ENCODE data around the gene CEP152. TPM values are rescaled to one million over a fixed set of nuclear protein-coding genes. Genes with fewer than 3 reads are reported as not detected.
A peak's percentile ranks its signal among the peaks of the same experiment; 100 is the strongest.

The CEP152 gene
- total and polyA plus RNA-seq, 9 of the 15 experiments (the other 6 are each of a cell fraction or from before 2014, with no cell fraction given) = 9.9 to 43.0 (median 23.6) TPM

DNA sequence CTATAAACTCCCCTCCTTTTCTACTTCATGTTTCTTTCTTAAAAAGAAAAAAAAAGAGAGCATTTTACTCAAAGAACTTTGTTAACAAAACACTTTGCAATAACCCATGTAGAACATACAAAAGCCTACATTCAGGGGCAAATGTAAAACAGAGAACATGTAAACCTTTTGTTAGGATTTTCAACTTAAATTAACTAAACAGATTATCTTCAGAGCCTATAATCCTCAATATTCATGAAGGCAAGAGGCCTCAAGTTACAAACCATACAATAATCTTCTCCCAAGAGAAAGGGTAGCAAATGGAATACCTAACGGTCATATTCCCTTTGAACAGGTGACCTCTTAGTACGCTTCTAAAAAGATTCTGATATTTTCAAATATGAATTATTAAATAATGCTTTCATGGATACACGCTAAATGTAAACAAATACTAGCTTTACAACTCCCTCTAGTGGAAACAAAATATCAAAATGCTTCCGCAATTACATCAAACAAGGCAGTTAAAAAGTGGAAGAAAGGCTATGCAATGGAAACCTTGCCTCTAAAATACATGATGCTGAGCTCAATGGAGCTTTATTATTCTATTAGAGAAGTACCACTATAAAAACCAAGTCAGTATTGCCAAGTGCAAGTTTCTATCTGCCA, 9.9 kb downstream of the CEP152 start (continued):
- TF ChIP-seq KDM5B (IDR thresholded peaks at IDR 0.05; ENCODE audit: insufficient replicate concordance, low read depth, low read length) (no peak), RFX7 (CRISPR knock-in tag; IDR thresholded peaks at IDR 0.05) (no peak), CBFA2T2 (conservative IDR thresholded peaks at IDR 0.05) (no peak), ZBTB7A (IDR thresholded peaks at IDR 0.05; ENCODE audit: borderline replicate concordance, control insufficient read depth, low read depth, low read length) (no peak), FOXK2 (conservative IDR thresholded peaks at IDR 0.05 in 1 of 2, IDR thresholded peaks at IDR 0.05 in 1 of 2; ENCODE audit: low read depth in 2 of 2) (0 out of 4 replicates have a peak, but pooled peaks of 1 of the 2 experiments have one; percentile 25), LARP7 (IDR thresholded peaks at IDR 0.05) (no peak), CXXC5 (CRISPR knock-in tag; IDR thresholded peaks at IDR 0.05) (no peak)
- TF ChIP-seq, protein P1, sequence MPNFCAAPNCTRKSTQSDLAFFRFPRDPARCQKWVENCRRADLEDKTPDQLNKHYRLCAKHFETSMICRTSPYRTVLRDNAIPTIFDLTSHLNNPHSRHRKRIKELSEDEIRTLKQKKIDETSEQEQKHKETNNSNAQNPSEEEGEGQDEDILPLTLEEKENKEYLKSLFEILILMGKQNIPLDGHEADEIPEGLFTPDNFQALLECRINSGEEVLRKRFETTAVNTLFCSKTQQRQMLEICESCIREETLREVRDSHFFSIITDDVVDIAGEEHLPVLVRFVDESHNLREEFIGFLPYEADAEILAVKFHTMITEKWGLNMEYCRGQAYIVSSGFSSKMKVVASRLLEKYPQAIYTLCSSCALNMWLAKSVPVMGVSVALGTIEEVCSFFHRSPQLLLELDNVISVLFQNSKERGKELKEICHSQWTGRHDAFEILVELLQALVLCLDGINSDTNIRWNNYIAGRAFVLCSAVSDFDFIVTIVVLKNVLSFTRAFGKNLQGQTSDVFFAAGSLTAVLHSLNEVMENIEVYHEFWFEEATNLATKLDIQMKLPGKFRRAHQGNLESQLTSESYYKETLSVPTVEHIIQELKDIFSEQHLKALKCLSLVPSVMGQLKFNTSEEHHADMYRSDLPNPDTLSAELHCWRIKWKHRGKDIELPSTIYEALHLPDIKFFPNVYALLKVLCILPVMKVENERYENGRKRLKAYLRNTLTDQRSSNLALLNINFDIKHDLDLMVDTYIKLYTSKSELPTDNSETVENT (CRISPR knock-in tag; IDR thresholded peaks at IDR 0.05) = no peak
- TF ChIP-seq, protein P2, sequence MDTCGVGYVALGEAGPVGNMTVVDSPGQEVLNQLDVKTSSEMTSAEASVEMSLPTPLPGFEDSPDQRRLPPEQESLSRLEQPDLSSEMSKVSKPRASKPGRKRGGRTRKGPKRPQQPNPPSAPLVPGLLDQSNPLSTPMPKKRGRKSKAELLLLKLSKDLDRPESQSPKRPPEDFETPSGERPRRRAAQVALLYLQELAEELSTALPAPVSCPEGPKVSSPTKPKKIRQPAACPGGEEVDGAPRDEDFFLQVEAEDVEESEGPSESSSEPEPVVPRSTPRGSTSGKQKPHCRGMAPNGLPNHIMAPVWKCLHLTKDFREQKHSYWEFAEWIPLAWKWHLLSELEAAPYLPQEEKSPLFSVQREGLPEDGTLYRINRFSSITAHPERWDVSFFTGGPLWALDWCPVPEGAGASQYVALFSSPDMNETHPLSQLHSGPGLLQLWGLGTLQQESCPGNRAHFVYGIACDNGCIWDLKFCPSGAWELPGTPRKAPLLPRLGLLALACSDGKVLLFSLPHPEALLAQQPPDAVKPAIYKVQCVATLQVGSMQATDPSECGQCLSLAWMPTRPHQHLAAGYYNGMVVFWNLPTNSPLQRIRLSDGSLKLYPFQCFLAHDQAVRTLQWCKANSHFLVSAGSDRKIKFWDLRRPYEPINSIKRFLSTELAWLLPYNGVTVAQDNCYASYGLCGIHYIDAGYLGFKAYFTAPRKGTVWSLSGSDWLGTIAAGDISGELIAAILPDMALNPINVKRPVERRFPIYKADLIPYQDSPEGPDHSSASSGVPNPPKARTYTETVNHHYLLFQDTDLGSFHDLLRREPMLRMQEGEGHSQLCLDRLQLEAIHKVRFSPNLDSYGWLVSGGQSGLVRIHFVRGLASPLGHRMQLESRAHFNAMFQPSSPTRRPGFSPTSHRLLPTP (IDR thresholded peaks at IDR 0.05; ENCODE audit: borderline replicate concordance, extremely low read depth, insufficient read length) = no peak
- TF ChIP-seq, protein P3, sequence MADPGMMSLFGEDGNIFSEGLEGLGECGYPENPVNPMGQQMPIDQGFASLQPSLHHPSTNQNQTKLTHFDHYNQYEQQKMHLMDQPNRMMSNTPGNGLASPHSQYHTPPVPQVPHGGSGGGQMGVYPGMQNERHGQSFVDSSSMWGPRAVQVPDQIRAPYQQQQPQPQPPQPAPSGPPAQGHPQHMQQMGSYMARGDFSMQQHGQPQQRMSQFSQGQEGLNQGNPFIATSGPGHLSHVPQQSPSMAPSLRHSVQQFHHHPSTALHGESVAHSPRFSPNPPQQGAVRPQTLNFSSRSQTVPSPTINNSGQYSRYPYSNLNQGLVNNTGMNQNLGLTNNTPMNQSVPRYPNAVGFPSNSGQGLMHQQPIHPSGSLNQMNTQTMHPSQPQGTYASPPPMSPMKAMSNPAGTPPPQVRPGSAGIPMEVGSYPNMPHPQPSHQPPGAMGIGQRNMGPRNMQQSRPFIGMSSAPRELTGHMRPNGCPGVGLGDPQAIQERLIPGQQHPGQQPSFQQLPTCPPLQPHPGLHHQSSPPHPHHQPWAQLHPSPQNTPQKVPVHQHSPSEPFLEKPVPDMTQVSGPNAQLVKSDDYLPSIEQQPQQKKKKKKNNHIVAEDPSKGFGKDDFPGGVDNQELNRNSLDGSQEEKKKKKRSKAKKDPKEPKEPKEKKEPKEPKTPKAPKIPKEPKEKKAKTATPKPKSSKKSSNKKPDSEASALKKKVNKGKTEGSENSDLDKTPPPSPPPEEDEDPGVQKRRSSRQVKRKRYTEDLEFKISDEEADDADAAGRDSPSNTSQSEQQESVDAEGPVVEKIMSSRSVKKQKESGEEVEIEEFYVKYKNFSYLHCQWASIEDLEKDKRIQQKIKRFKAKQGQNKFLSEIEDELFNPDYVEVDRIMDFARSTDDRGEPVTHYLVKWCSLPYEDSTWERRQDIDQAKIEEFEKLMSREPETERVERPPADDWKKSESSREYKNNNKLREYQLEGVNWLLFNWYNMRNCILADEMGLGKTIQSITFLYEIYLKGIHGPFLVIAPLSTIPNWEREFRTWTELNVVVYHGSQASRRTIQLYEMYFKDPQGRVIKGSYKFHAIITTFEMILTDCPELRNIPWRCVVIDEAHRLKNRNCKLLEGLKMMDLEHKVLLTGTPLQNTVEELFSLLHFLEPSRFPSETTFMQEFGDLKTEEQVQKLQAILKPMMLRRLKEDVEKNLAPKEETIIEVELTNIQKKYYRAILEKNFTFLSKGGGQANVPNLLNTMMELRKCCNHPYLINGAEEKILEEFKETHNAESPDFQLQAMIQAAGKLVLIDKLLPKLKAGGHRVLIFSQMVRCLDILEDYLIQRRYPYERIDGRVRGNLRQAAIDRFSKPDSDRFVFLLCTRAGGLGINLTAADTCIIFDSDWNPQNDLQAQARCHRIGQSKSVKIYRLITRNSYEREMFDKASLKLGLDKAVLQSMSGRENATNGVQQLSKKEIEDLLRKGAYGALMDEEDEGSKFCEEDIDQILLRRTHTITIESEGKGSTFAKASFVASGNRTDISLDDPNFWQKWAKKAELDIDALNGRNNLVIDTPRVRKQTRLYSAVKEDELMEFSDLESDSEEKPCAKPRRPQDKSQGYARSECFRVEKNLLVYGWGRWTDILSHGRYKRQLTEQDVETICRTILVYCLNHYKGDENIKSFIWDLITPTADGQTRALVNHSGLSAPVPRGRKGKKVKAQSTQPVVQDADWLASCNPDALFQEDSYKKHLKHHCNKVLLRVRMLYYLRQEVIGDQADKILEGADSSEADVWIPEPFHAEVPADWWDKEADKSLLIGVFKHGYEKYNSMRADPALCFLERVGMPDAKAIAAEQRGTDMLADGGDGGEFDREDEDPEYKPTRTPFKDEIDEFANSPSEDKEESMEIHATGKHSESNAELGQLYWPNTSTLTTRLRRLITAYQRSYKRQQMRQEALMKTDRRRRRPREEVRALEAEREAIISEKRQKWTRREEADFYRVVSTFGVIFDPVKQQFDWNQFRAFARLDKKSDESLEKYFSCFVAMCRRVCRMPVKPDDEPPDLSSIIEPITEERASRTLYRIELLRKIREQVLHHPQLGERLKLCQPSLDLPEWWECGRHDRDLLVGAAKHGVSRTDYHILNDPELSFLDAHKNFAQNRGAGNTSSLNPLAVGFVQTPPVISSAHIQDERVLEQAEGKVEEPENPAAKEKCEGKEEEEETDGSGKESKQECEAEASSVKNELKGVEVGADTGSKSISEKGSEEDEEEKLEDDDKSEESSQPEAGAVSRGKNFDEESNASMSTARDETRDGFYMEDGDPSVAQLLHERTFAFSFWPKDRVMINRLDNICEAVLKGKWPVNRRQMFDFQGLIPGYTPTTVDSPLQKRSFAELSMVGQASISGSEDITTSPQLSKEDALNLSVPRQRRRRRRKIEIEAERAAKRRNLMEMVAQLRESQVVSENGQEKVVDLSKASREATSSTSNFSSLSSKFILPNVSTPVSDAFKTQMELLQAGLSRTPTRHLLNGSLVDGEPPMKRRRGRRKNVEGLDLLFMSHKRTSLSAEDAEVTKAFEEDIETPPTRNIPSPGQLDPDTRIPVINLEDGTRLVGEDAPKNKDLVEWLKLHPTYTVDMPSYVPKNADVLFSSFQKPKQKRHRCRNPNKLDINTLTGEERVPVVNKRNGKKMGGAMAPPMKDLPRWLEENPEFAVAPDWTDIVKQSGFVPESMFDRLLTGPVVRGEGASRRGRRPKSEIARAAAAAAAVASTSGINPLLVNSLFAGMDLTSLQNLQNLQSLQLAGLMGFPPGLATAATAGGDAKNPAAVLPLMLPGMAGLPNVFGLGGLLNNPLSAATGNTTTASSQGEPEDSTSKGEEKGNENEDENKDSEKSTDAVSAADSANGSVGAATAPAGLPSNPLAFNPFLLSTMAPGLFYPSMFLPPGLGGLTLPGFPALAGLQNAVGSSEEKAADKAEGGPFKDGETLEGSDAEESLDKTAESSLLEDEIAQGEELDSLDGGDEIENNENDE (IDR thresholded peaks at IDR 0.05; ENCODE audit: low read depth, low read length) = no peak
